Right kidney (tissue), 1 donor: ENCODE measurements around the gene SBK3.
"Not testable (repeated sequence)": the region's sequence is repeated elsewhere in the genome, so short reads cannot be mapped to it uniquely, and the experiment has no call there.

Source experiments
- DNase-seq: peaks from one replicate; pipeline ENCODE4 v3.0.0-alpha.2; 2016

Gene SBK3

GRCh38 chr19:55540619-55541018 is 4.7 kb downstream of the SBK3 start:
- DNase-seq, result no peak

GRCh38 chr19:55539090-55539984 is 6.0 kb downstream of the SBK3 start:
- DNase-seq, result no peak

GRCh38 chr19:55538132-55538531 is 7.2 kb downstream of the SBK3 start:
- DNase-seq, result no peak

- DNase-seq, result no peak
These were observed 7.6 kb downstream of the SBK3 start for GRCh38 chr19:55537741-55538111.

- DNase-seq, result no peak
These were observed 8.2 kb downstream of the SBK3 start, which contains the start of gene SBK2 for GRCh38 chr19:55536951-55537740. Gene SBK2, minus strand, starts transcription at chr19:55537133. Its CDS starts 839 bp downstream, at chr19:55536294.

- no peak for DNase-seq
These were observed 9.0 kb downstream of the SBK3 start for GRCh38 chr19:55536366-55536765.

GRCh38 chr19:55535965-55536350 is 9.4 kb downstream of the SBK3 start:
- no peak for DNase-seq

- DNase-seq, result no peak
These were observed 10.0 kb downstream of the SBK3 start for GRCh38 chr19:55535173-55535964.

- DNase-seq, result not testable (repeated sequence)
These were observed 11.1 kb downstream of the SBK3 start for GRCh38 chr19:55534280-55534679.

- no peak for DNase-seq
These were observed 14.3 kb downstream of the SBK3 start for GRCh38 chr19:55530996-55531395.

GRCh38 chr19:55529636-55530234 is 15.6 kb downstream of the SBK3 start:
- DNase-seq, result no peak

GRCh38 chr19:55528030-55528803 is 17.1 kb downstream of the SBK3 start:
- DNase-seq, result no peak

GRCh38 chr19:55527197-55528029 is 17.9 kb downstream of the SBK3 start:
- DNase-seq, result no peak

- peak; percentile 71 for DNase-seq
These were observed 18.8 kb downstream of the SBK3 start for GRCh38 chr19:55526216-55527196.

GRCh38 chr19:55525289-55526101 is 19.8 kb downstream of the SBK3 start:
- no peak for DNase-seq

GRCh38 chr19:55520691-55521292 is 24.6 kb downstream of the SBK3 start:
- no peak for DNase-seq

- DNase-seq, result no peak
These were observed 25.7 kb downstream of the SBK3 start for GRCh38 chr19:55519451-55520311.
